ENCODE results near the gene ADAM33. TPM values are rescaled to one million over a fixed set of nuclear protein-coding genes. Genes with fewer than 3 reads are reported as not detected.

ADAM33 gene
- total and polyA plus RNA-seq, 2 of the 8 experiments (the other 6 are each of a cell fraction or from before 2014, with no cell fraction given) = 4.2 to 6.0 TPM

DNA sequence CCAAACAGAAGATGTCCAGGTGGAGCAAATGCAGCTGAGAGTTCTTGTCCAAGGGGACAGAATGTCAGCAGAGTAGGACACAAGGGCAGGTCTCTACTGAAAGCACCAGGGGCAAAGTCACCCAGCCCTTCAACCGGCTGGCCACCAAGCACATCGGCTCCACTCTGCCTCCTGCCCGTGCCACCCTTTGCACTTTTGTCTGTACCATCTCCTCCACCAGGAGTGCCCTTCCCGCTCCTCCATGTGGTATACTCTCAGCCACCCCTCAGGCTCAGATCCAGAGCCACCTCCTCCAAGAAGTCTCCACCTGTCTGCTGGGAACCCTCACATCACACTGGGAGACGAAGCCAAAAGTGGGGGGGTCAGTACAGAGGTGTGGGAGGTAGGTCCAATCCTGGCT is 46.5 kb upstream of the ADAM33 start (continued):
- TF ChIP-seq, protein P1, sequence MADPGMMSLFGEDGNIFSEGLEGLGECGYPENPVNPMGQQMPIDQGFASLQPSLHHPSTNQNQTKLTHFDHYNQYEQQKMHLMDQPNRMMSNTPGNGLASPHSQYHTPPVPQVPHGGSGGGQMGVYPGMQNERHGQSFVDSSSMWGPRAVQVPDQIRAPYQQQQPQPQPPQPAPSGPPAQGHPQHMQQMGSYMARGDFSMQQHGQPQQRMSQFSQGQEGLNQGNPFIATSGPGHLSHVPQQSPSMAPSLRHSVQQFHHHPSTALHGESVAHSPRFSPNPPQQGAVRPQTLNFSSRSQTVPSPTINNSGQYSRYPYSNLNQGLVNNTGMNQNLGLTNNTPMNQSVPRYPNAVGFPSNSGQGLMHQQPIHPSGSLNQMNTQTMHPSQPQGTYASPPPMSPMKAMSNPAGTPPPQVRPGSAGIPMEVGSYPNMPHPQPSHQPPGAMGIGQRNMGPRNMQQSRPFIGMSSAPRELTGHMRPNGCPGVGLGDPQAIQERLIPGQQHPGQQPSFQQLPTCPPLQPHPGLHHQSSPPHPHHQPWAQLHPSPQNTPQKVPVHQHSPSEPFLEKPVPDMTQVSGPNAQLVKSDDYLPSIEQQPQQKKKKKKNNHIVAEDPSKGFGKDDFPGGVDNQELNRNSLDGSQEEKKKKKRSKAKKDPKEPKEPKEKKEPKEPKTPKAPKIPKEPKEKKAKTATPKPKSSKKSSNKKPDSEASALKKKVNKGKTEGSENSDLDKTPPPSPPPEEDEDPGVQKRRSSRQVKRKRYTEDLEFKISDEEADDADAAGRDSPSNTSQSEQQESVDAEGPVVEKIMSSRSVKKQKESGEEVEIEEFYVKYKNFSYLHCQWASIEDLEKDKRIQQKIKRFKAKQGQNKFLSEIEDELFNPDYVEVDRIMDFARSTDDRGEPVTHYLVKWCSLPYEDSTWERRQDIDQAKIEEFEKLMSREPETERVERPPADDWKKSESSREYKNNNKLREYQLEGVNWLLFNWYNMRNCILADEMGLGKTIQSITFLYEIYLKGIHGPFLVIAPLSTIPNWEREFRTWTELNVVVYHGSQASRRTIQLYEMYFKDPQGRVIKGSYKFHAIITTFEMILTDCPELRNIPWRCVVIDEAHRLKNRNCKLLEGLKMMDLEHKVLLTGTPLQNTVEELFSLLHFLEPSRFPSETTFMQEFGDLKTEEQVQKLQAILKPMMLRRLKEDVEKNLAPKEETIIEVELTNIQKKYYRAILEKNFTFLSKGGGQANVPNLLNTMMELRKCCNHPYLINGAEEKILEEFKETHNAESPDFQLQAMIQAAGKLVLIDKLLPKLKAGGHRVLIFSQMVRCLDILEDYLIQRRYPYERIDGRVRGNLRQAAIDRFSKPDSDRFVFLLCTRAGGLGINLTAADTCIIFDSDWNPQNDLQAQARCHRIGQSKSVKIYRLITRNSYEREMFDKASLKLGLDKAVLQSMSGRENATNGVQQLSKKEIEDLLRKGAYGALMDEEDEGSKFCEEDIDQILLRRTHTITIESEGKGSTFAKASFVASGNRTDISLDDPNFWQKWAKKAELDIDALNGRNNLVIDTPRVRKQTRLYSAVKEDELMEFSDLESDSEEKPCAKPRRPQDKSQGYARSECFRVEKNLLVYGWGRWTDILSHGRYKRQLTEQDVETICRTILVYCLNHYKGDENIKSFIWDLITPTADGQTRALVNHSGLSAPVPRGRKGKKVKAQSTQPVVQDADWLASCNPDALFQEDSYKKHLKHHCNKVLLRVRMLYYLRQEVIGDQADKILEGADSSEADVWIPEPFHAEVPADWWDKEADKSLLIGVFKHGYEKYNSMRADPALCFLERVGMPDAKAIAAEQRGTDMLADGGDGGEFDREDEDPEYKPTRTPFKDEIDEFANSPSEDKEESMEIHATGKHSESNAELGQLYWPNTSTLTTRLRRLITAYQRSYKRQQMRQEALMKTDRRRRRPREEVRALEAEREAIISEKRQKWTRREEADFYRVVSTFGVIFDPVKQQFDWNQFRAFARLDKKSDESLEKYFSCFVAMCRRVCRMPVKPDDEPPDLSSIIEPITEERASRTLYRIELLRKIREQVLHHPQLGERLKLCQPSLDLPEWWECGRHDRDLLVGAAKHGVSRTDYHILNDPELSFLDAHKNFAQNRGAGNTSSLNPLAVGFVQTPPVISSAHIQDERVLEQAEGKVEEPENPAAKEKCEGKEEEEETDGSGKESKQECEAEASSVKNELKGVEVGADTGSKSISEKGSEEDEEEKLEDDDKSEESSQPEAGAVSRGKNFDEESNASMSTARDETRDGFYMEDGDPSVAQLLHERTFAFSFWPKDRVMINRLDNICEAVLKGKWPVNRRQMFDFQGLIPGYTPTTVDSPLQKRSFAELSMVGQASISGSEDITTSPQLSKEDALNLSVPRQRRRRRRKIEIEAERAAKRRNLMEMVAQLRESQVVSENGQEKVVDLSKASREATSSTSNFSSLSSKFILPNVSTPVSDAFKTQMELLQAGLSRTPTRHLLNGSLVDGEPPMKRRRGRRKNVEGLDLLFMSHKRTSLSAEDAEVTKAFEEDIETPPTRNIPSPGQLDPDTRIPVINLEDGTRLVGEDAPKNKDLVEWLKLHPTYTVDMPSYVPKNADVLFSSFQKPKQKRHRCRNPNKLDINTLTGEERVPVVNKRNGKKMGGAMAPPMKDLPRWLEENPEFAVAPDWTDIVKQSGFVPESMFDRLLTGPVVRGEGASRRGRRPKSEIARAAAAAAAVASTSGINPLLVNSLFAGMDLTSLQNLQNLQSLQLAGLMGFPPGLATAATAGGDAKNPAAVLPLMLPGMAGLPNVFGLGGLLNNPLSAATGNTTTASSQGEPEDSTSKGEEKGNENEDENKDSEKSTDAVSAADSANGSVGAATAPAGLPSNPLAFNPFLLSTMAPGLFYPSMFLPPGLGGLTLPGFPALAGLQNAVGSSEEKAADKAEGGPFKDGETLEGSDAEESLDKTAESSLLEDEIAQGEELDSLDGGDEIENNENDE (IDR thresholded peaks at IDR 0.05; ENCODE audit: insufficient replicate concordance, low read length) = no peak
- TF ChIP-seq, protein P2, sequence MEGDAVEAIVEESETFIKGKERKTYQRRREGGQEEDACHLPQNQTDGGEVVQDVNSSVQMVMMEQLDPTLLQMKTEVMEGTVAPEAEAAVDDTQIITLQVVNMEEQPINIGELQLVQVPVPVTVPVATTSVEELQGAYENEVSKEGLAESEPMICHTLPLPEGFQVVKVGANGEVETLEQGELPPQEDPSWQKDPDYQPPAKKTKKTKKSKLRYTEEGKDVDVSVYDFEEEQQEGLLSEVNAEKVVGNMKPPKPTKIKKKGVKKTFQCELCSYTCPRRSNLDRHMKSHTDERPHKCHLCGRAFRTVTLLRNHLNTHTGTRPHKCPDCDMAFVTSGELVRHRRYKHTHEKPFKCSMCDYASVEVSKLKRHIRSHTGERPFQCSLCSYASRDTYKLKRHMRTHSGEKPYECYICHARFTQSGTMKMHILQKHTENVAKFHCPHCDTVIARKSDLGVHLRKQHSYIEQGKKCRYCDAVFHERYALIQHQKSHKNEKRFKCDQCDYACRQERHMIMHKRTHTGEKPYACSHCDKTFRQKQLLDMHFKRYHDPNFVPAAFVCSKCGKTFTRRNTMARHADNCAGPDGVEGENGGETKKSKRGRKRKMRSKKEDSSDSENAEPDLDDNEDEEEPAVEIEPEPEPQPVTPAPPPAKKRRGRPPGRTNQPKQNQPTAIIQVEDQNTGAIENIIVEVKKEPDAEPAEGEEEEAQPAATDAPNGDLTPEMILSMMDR (IDR thresholded peaks at IDR 0.05; ENCODE audit: control extremely low read depth in 1 of 3, insufficient read depth in 1 of 3, low read depth in 1 of 3, low read length in 3 of 3) = no peak
- no peak for TF ChIP-seq RNF2 (IDR thresholded peaks at IDR 0.05; ENCODE audit: borderline replicate concordance, low read depth, low read length, missing control alignments, poor library complexity, severe bottlenecking)
- TF ChIP-seq, protein P3, sequence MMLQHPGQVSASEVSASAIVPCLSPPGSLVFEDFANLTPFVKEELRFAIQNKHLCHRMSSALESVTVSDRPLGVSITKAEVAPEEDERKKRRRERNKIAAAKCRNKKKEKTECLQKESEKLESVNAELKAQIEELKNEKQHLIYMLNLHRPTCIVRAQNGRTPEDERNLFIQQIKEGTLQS (IDR thresholded peaks at IDR 0.05; ENCODE audit: insufficient read depth, low read depth, low read length) = no peak
- no peak for TF ChIP-seq TAF7 (optimal IDR thresholded peaks at IDR 0.05; ENCODE audit: borderline replicate concordance, low read depth, low read length)
- TF ChIP-seq BACH1 (IDR thresholded peaks at IDR 0.05; ENCODE audit: low read length) = no peak
- no peak for TF ChIP-seq SIRT6 (IDR thresholded peaks at IDR 0.05; ENCODE audit: low read length)

All from H1 (cell line).